Naive thymus-derived CD8-positive, alpha-beta T cell (primary cell): ENCODE results near the gene C18orf63. TPM values are rescaled to one million over a fixed set of nuclear protein-coding genes. Genes with fewer than 3 reads are reported as not detected.

Source experiments
- ATAC-seq, 2 donors: fragments of 150-1000 bp; cut with Tn5 transposase in 1 of 2; sonication (Bioruptor Pico), chemical (Tn5 transposase) in 1 of 2; 1 replicate in 1 of 2; 2 replicates in 1 of 2; pipeline ENCODE4 v1.10.0; 2021; ENCODE audit warnings: mild to moderate bottlenecking in 2 of 2, moderate library complexity in 2 of 2
- POLR2A ChIA-PET: fragments of 350-600 bp; sonication (Branson Sonifier 250); formaldehyde crosslinking; loops from one replicate; lab custom pipeline; 2021; ENCODE audit warnings: antibody characterized with exemption; lab: Charles Lee
- DNase-seq, 10 donors: peaks; one replicate each; pipeline versions ENCODE4 v3.0.0 to v3.0.0-alpha.2; 2020 to 2022
- H3K27ac Mint-ChIP-seq, 10 donors: one replicate each; pipeline ENCODE4 v1.8.0; 2020 to 2022; ENCODE audit warnings: mild to moderate bottlenecking in 10 of 10, mixed read lengths in 10 of 10, moderate library complexity in 4 of 10, inconsistent platforms in 1 of 10
- H3K27me3 Mint-ChIP-seq, 5 donors: one replicate each; pipeline ENCODE4 v1.8.0; 2021 to 2022; ENCODE audit warnings: mixed read lengths in 5 of 5
- H3K36me3 Mint-ChIP-seq, 3 donors: one replicate each; pipeline ENCODE4 v1.8.0; 2020 to 2022; ENCODE audit warnings: mixed read lengths in 3 of 3, mild to moderate bottlenecking in 2 of 3, inconsistent platforms in 1 of 3
- H3K4me1 Mint-ChIP-seq, 4 donors: one replicate each; pipeline ENCODE4 v1.8.0; 2021 to 2022; ENCODE audit warnings: mixed read lengths in 4 of 4
- H3K4me3 Mint-ChIP-seq, 10 donors: one replicate each; pipeline ENCODE4 v1.8.0; 2020 to 2022; ENCODE audit warnings: mild to moderate bottlenecking in 10 of 10, mixed read lengths in 10 of 10, moderate library complexity in 6 of 10, inconsistent platforms in 1 of 10
- H3K9me3 Mint-ChIP-seq, 9 donors: one replicate each; pipeline ENCODE4 v1.8.0; 2020 to 2022; ENCODE audit warnings: mixed read lengths in 9 of 9, mild to moderate bottlenecking in 3 of 9, inconsistent platforms in 1 of 9, moderate library complexity in 1 of 9
- polyA plus RNA-seq, 3 donors: library from polyadenylated mRNA; unstranded; fragments of 300-500 nt; fragmentation: Illumina TruSeq; gene quantifications; one replicate each; pipeline ENCODE4 v1.2.3, GENCODE V29; 2021
- total RNA-seq, 8 experiments: library from RNA in 2 of 8; stranded (reverse) in 2 of 8; gene quantifications; one replicate each; pipeline ENCODE4 v1.2.3 and lab custom pipeline; 2021 to 2026

The C18orf63 gene
- total and polyA plus RNA-seq, 5 experiments from 2014 or later, result not detected

DNA sequence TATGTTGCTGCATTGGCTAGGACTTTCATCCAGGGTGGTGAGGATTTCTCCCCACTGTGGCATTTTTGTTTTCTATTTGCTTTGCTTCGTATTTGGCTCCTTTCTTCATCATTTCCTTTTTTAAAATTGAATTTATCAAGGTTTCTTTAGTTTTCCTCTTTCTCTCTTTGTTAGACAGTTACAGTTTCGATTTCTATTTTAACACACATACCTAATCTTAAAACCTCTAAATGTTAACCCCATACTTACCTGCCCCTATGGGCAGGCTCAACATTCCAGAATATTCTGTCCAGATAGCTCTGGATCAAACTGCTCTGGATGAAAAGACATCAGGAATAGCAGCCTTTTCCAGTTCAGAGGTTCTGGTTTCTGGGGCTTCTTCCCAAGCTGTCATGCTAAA is 92.2 kb downstream of the C18orf63 start:
- peak in 2 of 10 donors; percentile 15 to 18 for DNase-seq
- H3K4me1 Mint-ChIP-seq, result peaks cover 26 to 37% (median 29%) of the 10 kb centered on the region in 4 donors
- H3K27me3 Mint-ChIP-seq, result peaks cover 0 to 2% (median 0%) of the 10 kb centered on the region in 5 donors
- POLR2A ChIA-PET, result interaction anchor here (0.7 to 1.4 kb wide), 2 partner anchors 30 to 49 kb away, joined by 3 to 6 read pairs; no protein-coding TSS in a partner anchor
- H3K36me3 Mint-ChIP-seq, result no peaks in the 10 kb centered on the region
- peaks cover 0 to 1% (median 0%) of the 10 kb centered on the region in 9 donors for H3K9me3 Mint-ChIP-seq
- H3K4me3 Mint-ChIP-seq, result peak overlapping the region; percentile 74 to 95 (median 82)
- peak; percentile 40 to 53 for ATAC-seq
- peak overlapping the region; percentile 89 to 98 (median 96) for H3K27ac Mint-ChIP-seq

Other genes with a start within 250 kb of the C18orf63 start
- gene FBXO15, start 168.0 kb upstream of the C18orf63 start, total RNA-seq, result 1 to 10 TPM; 4.2 to 4.5 TPM
- gene FBXO15, start 168.0 kb upstream of the C18orf63 start, polyA plus RNA-seq, result 1 to 10 TPM; 1.3 to 3.1 (median 2.0) TPM
- 10 to 100 TPM; 25.8 to 30.6 TPM for gene TIMM21, start 167.3 kb upstream of the C18orf63 start, total RNA-seq
- 10 to 100 TPM; 14.6 to 17.4 (median 15.9) TPM for gene TIMM21, start 167.3 kb upstream of the C18orf63 start, polyA plus RNA-seq
- gene CYB5A, start 23.9 kb upstream of the C18orf63 start, total RNA-seq, result 10 to 100 TPM; 42.3 to 43.1 TPM
- 100 to 1,000 TPM in 1 of 3 donors, 10 to 100 TPM in 2; 80.3 to 101 (median 96.8) TPM for gene CYB5A, start 23.9 kb upstream of the C18orf63 start, polyA plus RNA-seq
- gene DIPK1C, start 141.5 kb downstream of the C18orf63 start, total RNA-seq, result under 1 TPM; 0.11 to 0.13 TPM
- gene DIPK1C, start 141.5 kb downstream of the C18orf63 start, polyA plus RNA-seq, result under 1 TPM in 1 of 3 donors, not detected in 2; 0.58 TPM
- gene CNDP2, start 180.5 kb downstream of the C18orf63 start, total RNA-seq, result 100 to 1,000 TPM; 161 to 169 TPM
- gene CNDP2, start 180.5 kb downstream of the C18orf63 start, polyA plus RNA-seq, result 100 to 1,000 TPM in 2 of 3 donors, 10 to 100 TPM in 1; 97.0 to 139 (median 111) TPM
- not detected for gene CNDP1, start 218.7 kb downstream of the C18orf63 start, total RNA-seq
- not detected for gene CNDP1, start 218.7 kb downstream of the C18orf63 start, polyA plus RNA-seq